NT2/D1 (cell line): ENCODE data around the gene ZBTB34.

Source experiments
- YY1 ChIP-seq: IDR thresholded peaks from 2 replicates; pipeline ENCODE4 v1.6.1; 2011; ENCODE audit not compliant: insufficient read length, insufficient read depth
- ZNF274 ChIP-seq: IDR thresholded peaks from 2 replicates; pipeline ENCODE4 v1.6.1; 2011; ENCODE audit warnings: mild to moderate bottlenecking, low read depth, low read length

- TF ChIP-seq ZNF274 (no peak), YY1 (no peak)
Observed at GRCh38 chr9:126919193-126919592, 58.8 kb downstream of the ZBTB34 start.
